ELR (cell line): ENCODE measurements around the gene ADAMTS1.

Source experiments
- DNase-seq: peaks from one replicate; pipeline ENCODE4 v3.0.0-alpha.2; 2015; ENCODE audit warnings: low read depth

ADAMTS1 gene

DNA sequence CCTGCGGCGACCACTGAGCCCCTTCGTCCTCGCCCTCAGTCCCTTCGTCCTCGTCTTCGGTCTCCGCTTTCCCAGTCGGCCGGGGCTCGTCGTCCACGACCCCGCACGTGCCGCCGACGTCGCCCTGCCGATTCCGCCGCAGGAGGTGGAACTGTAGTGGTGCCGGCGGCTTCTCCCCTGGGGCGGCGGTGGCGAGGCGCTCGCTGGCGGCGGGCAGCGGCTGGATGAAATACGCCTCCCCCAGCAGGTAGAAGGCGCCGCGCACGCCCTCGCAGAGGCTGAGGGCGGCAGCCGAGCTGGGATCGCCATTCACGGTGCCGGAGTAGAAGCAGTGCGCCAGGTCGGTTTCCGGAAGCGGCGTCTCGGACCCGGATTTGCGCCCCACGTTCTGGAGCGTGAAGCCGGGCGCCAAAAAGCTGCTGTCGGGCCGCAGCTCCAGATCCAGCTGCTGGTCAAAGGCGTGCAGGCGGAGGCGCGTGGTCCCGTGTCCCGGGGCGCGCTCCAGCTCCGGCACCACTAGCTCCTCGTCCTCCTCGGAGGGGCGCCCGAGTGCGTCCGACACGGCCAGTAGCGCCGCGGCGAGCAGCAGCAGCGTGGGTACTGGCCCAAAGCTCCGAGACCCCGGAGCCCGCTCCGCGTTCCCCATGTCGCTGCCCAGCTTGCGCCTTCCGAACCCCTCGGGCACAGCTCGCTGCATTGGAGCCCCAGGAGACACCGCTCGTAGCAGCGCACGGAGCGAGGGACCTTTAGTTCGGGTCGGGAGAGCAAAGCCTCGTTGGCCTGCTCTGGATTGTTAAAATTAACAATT, 747 bp downstream of the ADAMTS1 start:
- DNase-seq = peak; percentile 58

DNA sequence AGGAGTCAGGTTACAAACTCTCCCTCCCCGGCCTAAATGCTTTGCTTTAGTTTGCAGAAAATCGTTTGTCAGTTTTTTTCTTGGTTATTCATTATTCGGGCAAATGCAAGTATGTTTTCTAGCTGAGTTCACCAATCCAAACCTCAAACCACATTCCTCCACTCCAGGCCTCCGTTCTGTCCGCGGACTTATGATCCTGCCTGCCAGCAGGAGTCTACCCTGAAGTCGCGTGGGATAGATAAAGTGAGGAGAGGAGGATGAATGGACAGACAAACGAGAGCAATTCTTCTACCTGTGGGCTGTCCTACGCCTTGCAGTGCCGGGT, 1.3 kb downstream of the ADAMTS1 start:
- DNase-seq = peak; percentile 75

DNA sequence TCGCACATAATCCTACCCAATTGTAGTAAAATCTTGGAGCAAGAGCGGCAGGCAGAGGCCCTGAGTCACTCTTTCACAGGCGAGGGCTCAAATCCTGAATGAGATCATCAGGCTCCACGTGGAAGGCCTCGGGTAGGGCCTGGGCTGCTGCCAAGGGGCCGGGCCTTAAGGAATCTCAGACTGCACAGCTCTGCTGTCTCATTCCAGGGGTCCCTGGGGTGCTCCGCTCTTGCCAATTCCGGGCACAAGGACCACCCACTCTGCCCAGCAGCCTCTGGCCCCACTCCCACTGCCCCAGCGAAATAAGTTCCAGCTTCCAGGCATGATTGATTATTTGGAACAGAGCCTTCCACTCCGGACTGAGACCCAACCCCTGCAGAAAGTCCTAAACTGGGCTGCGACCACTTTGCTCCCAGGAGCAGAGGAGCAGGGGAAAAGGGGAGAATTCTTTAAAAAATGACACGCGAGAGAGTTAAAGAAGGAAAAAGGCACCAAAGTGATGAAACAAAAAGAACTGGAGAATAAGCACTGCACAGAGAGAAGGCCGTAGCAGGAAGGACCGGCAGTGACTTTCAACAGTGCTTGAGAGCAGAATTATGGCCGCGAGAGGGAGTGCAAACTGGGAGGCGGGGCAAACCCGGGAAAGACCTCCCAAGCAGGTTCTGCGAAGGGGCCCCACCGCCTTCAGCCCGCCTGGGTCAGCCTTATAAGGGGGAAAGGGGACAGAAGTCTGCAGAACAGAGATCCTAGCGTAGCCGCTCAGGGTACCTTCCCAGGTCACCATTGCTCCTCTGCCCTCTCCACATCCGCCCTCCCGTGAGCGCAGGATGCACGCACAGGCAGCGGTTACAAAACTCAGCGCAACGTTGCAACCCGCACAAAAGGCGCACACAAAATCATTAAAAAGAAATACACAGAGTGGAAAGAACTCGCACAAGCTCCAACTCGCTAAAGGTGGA, 2.0 kb downstream of the ADAMTS1 start:
- DNase-seq = peak; percentile 96

DNA sequence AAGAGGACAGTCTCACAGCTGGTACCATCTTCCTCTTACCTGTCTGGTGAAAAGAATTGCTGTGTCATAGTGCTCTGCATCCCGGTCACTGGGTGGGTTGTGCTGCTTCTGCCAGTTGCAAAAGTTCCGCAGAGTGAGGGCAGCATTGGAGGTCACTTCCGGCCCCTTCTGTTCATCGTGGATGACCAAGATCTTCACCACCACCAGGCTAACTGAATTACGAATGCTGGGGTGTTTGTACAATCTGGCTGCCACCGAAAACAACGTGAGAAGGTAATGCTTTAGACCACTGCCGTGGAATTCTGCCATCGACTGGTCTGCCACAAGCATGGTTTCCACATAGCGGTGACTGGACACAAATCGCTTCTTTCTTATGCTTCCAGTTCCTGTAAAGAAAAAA, 2.9 kb downstream of the ADAMTS1 start:
- peak; percentile 73 for DNase-seq

DNA sequence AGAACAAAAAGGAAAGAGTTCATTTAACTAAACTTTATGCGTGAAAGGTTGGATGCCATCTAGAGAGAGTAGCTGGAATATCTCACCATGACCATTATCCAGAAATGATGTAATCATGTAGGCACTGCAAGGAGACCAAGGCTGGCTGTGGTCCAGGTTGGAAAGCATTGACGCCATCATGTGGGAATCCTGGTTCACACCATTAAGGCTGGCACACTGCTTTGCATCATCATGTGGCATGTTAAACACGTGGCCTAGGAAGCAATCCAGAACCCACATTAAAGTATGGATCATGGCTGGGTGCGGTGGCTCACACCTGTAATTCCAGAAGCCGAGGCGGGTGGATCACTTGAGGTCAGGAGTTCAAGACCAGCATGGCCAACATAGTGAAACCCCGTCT, 4.3 kb downstream of the ADAMTS1 start:
- DNase-seq = peak; percentile 75

DNA sequence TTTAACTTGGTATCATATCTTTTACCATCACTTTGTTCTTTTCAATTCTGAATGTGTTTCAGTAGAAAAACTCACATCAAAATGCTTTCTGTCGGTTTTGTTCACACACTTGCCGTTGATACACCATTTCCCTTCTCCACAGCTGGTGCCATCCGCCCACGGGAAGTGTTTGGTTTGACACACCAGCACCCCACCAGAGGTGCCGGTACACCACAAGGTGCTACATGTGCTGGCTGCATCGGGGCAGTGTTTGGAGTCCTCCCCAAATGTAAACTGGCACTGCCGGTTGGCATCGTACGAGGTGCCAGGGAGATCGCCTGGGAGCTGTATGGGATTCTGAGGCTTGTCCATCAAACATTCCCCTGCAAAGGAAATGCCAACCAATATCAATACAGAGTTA, 5.0 kb downstream of the ADAMTS1 start:
- no peak for DNase-seq

DNA sequence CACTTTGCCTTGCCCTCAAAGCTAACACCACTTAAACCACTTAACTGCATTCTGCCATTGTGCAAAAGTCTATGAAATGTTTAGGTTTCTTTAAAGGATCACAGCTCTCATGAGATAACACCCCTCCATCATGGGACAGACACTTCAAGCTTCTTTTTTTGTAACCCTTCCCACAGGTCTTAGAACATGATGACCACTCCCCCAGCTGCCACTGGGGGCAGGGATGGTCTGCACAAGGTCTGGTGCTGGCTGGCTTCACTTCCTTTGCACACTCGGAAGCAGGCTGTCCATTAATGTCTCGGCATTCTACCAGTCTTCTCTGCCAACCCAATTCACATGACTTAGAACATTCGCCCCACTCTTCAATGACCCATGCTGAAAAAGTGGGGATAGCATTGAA, 7.7 kb downstream of the ADAMTS1 start:
- no peak for DNase-seq

DNA sequence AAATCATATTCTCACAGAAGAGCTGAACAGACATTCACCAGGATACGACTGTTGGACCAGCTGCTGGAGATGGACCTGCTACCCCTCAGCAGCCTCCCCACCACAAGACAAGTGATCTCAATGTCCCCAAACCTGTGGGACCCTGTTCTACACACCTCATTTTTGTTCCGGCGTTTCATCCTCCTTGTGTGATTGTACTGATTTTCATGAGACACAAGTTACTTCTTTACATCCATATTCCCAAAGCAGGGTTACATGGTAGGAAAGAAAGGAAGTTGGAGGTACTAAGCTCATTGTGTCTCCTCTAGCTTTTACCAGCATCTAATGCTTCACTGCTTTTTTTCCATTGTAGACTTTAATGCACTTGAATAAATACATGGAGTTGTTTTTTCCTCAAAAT, 8.7 kb downstream of the ADAMTS1 start:
- DNase-seq = no peak

DNA sequence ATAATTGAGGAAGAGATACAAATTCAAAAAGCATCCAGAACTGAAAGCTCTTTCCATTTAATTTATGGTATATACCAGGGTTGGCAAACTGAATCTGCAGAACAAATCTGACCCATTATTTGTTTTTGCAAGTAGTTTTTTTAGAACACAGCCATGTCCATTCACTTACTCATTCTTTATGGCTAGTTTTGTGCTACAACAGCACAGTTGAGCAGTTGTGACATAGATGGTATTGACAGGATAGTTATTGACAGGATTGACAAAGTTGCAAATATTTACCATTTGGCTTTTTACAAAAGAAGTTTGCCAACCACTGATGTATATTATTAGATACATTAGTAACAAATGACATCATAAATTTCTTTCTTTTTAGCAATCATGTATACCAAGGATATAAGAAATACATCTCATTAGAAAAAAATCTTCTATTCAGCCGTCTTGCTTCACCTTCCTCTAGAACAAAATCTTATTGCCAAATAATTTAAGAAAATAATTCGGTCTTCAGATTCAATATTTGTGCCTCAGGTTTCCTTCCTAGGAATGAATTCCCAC, 9.4 kb downstream of the ADAMTS1 start:
- DNase-seq = peak; percentile 49

DNA sequence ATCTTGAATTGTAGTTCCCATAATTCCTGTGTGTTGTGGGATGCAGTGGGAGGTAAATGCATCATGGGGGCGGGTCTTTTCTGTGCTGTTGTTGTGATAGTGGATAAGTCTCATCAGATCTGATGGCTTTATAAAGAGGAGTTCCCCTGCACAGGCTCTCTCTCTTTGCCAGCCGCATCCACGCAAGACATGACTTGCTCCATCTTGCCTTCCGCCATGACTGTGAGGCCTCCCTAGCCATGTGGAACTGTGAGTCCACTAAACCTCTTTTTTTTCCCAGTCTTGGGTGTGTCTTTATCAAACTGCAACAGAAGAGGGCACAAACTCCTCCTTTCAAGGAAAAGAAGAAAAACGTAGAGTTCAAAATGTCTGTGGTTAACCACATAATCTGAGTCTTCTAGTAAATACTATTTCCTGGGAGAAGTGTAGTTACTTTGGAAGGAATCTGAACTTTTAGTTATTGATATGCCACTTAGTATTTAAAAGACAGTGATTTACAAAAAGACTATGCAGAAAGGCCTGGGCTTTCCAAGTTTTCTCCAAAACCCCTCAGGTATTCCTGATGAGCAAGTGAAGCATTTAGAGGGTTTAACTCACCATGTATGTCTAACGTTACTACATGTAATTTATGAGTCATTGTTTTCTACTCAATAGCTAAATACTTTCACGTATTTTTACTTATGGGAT, 10.0 kb downstream of the ADAMTS1 start:
- peak; percentile 80 for DNase-seq

DNA sequence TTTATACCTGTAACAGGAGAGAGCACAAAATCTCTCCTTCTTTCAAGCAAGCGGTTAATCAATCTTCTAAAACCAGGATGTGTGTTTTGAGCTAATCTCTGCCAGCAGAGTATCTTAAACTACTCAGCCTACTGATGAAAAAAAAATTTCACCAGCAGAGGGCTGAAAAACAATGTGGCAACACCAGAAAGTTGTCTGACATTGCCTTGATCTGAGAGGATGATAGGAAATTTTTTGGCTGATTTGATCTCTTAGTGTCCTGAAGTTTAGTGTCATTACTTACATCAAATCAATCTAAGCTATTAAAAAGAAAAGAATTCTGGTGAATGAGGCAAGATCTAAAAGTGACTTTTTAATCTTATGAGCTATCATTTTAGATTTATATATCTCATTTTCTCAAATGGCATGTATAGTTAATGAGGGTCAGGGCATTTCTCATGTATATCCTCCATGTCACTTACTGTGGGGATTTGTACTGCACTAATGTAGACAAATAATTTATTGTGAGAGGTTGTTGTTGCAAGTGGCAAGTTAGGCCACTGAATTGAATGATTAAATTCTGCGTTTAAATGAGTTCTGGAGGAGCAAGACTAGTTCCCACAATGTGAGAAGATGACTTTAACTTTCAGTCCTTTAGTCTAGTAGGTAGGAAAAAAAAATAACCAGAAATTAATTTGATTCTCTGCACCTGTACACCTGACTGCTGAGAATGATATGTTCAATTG, 10.9 kb downstream of the ADAMTS1 start:
- peak; percentile 38 for DNase-seq

DNA sequence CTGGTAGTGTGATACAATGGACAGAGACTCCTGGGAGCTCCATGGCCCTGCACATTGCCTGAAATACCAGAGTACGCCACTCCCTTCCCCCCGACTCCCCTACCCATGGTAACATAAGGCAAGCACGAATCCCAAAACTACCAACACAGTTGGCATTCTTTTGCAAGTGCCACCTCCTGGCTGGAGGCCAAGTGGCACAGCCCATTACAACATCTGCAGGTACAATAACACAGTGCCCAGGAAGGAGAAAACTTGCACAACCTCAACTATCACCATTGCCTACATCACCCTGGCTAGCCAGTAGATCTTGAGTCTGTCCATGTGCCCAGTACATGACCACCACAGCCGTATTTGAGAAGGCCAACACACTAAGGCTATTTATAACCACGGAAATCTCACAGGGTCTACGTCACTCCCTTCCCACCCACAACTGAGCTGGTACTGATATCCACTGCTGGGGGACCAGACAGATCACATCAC, 11.7 kb downstream of the ADAMTS1 start:
- DNase-seq = no peak

DNA sequence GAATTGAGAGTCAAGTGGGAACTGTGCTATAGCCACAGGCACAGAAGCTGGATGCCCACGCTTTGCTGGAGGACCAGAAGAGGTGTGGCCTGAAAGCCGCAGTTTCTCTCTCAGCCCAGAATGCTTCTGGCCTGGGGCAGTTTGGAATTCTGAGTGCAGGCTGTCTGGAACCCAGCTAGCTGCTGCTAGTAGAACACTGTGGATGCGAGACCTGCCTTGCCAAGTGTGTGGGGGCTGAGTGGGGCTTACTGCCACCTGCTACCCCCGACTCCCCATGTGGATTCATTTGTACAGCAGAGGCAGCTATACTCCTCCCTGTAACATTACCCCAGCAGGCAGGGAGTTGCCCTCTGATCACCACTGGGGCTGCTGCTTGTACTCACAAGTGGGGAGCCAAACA, 12.2 kb downstream of the ADAMTS1 start:
- DNase-seq = no peak

DNA sequence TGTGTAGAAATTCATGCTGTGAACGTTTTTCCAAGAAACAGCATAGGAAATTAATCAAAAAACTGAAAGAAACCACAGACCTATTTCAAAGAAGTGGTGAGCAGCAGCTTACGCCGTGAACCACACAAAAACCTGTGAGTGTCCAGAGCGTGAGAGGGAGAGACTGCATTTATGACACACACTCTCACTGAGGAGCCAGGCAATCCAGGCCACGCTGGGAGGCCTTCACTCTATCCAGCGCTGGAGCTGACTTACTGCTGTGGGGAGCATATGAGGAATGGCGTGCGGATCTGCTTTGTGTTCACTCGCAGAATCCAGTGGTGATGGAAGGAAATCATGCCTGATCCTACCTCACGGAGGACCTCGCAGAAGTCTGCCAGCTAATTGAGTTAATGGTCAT, 12.7 kb downstream of the ADAMTS1 start:
- no peak for DNase-seq

DNA sequence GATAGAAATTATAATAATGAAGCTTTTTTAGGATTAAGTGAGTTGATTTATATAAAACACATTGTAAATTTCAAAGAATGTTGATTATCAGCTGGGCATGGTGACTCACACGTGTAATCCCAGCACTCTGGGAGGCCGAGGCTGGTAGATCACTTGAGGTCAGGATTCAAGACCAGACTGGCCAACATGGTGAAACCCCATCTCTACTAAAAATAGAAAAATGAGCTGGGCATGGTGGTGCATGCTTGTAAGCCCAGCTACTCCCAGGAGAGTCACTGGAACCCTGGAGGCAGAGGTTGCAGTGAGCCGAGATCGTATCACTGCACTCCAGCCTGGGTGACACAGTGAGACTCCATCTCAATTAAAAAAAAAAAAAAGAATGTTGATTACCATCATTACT, 18.4 kb downstream of the ADAMTS1 start:
- DNase-seq = no peak

DNA sequence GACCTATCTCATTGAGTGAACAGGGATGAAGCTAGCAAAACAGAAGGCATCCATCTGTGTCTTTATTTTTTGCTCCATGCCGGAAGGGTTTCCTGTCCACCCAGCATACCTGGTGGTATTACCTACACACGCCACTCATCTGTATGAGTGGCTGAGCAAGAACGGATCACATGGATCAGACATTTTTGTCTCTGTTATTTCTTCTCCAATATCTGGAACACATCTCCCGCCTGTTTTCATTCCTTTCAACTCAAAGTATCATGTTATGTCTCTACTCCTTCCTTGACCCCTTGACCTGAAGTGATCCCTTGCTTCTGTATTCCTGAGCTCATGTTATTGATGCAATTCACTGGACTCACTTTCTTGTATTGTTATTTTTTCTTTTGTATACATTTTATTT, 24.7 kb downstream of the ADAMTS1 start:
- DNase-seq = no peak

DNA sequence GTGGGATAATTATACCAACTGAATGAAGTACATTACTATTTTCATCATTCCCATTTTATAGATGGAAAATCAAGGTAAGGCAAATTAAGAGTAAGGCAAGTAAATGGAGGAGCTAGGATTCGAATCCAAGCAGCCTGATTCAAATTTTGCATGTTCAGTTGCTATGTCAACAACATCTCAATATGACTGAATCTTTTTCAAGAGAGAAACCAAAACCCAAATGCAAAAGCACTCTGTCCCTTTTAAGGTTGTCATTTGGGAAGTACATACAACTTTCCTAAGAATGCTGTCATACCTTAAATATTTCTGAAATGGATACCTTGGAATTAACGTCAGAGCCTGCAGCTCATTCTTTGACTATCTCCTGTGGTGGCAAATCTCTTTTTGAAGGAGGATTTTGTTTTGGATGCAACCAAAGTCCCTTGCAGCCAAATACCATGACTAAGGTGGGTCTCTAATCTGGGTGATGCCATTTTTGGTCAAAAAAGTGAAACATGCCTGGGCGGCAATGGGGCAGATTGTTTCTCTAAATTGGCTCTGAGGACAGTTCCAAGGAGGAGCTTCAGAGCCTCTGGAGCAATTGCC, 25.4 kb downstream of the ADAMTS1 start:
- no peak for DNase-seq

DNA sequence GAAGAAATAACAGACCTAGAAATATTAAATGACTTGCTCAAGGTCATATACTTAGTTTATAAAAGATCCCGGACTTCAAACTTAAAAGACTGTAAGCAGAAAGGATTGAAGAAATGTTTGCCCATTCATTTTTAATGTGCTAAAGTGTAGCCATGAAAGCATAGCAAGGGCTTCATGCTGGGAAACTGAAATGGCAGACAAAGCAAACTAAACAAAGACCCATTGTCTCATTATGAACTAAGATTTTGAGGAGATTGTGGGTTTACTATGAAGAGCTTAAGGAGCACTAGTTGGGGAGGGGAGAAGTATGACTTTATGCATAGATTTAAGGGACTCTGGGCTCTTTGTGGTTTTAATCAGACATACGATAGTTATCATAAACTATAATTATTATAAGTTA, 26.3 kb downstream of the ADAMTS1 start:
- no peak for DNase-seq

DNA sequence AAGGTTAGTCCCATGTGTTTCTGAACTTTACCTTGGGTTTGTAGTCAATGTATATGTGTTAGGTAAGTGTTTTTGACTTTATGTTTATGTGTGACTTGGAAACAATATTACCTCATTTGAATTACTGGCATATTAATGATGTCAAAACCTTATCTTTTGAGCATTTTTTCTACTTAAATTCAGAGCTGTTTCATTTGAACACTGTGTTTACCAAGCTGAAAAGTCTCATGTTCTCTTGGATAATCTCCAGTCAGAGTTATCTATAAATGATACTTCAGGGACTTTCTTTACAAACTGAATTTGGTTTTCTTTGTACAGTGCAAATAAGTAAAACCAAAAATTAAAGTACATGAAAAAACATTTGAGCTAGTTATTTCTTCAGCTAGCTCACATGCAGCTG, 30.0 kb downstream of the ADAMTS1 start:
- DNase-seq = no peak

DNA sequence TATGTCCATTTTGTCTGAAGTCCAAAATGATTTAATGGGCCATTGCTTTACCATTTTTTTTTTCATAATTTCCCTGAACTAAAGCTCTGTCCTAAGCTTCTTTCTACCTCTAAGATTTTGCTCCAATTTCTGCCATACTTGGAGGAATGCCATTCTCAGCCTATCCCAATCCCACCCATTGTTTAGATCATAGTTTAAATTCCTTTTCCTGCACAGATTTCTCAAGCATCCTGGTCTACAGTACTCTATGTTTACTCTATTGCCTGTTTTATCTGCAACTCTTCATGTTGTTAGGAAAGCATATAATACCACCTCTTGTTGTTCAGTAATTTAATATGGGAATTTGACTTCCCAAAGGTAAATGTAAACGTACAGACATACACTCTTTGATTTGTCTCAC, 30.8 kb downstream of the ADAMTS1 start:
- no peak for DNase-seq

DNA sequence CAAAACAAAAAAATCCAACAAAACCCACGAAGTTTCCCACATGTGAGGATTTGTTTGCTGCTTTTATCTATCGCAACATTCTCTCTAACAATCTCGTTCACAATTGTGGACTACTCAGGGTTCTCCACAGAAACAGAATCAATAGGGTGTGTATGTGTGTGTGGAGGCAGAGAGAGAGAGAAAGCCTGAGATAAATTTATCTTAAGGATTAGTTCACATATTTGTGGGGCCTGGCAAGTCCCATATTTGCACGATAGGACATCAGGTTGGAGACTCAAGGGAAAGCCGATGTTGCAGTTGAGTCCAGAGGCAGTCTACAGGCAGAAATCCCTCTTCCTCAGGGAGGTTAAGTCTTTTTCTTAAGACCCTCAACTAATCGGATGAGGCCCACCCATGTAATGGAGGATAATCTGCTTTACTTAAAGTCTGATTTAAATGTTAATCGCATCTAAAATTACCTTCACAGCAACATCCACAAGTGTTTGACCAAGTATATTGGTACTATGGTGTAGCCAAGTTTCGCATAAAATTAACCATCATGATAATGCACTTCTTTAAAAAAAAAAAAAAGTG, 31.7 kb downstream of the ADAMTS1 start:
- no peak for DNase-seq
